Naive thymus-derived CD4-positive, alpha-beta T cell (primary cell): ENCODE results near the gene UVRAG. TPM values are rescaled to one million over a fixed set of nuclear protein-coding genes. Genes with fewer than 3 reads are reported as not detected.

Experiments used
- ATAC-seq: fragments of 150-1000 bp; cut with Tn5 transposase; 2 replicates; pipeline ENCODE4 v1.10.0; 2021; ENCODE audit warnings: mild to moderate bottlenecking, moderate library complexity
- CTCF ChIA-PET: fragments of 350-600 bp; sonication (Branson Sonifier 250); formaldehyde crosslinking; loops from one replicate; lab custom pipeline; 2021; ENCODE audit warnings: antibody characterized with exemption; lab: Charles Lee
- POLR2A ChIA-PET: fragments of 350-600 bp; sonication (Branson Sonifier 250); formaldehyde crosslinking; loops from one replicate; lab custom pipeline; 2021; ENCODE audit warnings: antibody characterized with exemption, inconsistent platforms; lab: Charles Lee
- DNase-seq, 9 donors: peaks; one replicate each; pipeline versions ENCODE4 v3.0.0 to v3.0.0-alpha.2; 2020 to 2022; ENCODE audit warnings: mixed read lengths in 1 of 9
- H3K27ac ChIP-seq: one replicate; pipeline ENCODE4 v1.7.0; 2013; ENCODE audit warnings: mild to moderate bottlenecking, low read depth, low read length, moderate library complexity
- H3K27me3 ChIP-seq, 2 donors: one replicate each; pipeline ENCODE4 v1.7.0; 2013; ENCODE audit warnings: low read length in 2 of 2, mild to moderate bottlenecking in 2 of 2, moderate library complexity in 2 of 2; ENCODE audit not compliant: control insufficient read depth in 2 of 2, insufficient read depth in 2 of 2
- H3K36me3 ChIP-seq, 3 experiments: 1 replicate in 2 of 3; 2 replicates in 1 of 3; pipeline ENCODE4 v1.7.0; 2013; ENCODE audit warnings: low read length in 3 of 3, mild to moderate bottlenecking in 3 of 3, moderate library complexity in 1 of 3; ENCODE audit not compliant: insufficient read depth in 3 of 3, control insufficient read depth in 2 of 3
- H3K4me1 ChIP-seq, 2 donors: one replicate each; pipeline ENCODE4 v1.7.0; 2013; ENCODE audit warnings: low read length in 2 of 2, mild to moderate bottlenecking in 2 of 2, moderate library complexity in 1 of 2; ENCODE audit not compliant: control insufficient read depth in 2 of 2, insufficient read depth in 2 of 2
- H3K4me3 ChIP-seq: 2 replicates; pipeline ENCODE4 v1.7.0; 2013; ENCODE audit warnings: mild to moderate bottlenecking, low read length
- H3K9me3 ChIP-seq, 3 experiments: 1 replicate in 2 of 3; 2 replicates in 1 of 3; pipeline ENCODE4 v1.7.0; 2013; ENCODE audit warnings: low read length in 3 of 3; ENCODE audit not compliant: control insufficient read depth in 2 of 3
- H3K27ac Mint-ChIP-seq, 9 donors: one replicate each; pipeline ENCODE4 v1.8.0; 2020 to 2022; ENCODE audit warnings: mixed read lengths in 9 of 9, mild to moderate bottlenecking in 8 of 9, moderate library complexity in 5 of 9, inconsistent platforms in 2 of 9
- H3K27me3 Mint-ChIP-seq, 5 donors: one replicate each; pipeline ENCODE4 v1.8.0; 2021 to 2022; ENCODE audit warnings: mixed read lengths in 5 of 5, mild to moderate bottlenecking in 1 of 5
- H3K36me3 Mint-ChIP-seq, 5 donors: one replicate each; pipeline ENCODE4 v1.8.0; 2020 to 2022; ENCODE audit warnings: mixed read lengths in 5 of 5, mild to moderate bottlenecking in 3 of 5, inconsistent platforms in 1 of 5
- H3K4me1 Mint-ChIP-seq, 7 donors: one replicate each; pipeline ENCODE4 v1.8.0; 2020 to 2022; ENCODE audit warnings: mixed read lengths in 7 of 7, mild to moderate bottlenecking in 3 of 7, inconsistent platforms in 1 of 7
- H3K4me3 Mint-ChIP-seq, 10 donors: one replicate each; pipeline ENCODE4 v1.8.0; 2020 to 2022; ENCODE audit warnings: mild to moderate bottlenecking in 10 of 10, mixed read lengths in 10 of 10, moderate library complexity in 6 of 10, inconsistent platforms in 2 of 10
- H3K9me3 Mint-ChIP-seq, 11 donors: one replicate each; pipeline ENCODE4 v1.8.0; 2020 to 2022; ENCODE audit warnings: mixed read lengths in 11 of 11, mild to moderate bottlenecking in 4 of 11, inconsistent platforms in 1 of 11, moderate library complexity in 1 of 11
- intact Hi-C, 2 donors: fragments of 100-400 bp; cut with micrococcal nuclease; formaldehyde crosslinking; loops; one replicate each; pipeline ENCODE4 v1.15.1; 2023
- polyA plus RNA-seq, 2 donors: library from polyadenylated mRNA; unstranded; fragments of 300-500 nt; fragmentation: Illumina TruSeq; gene quantifications; one replicate each; pipeline ENCODE4 v1.2.3, GENCODE V29; 2021
- total RNA-seq, 6 experiments: library from RNA in 5 of 6; stranded (reverse) in 5 of 6; gene quantifications; 1 replicate in 5 of 6; 2 replicates in 1 of 6; pipeline ENCODE4 v1.2.3 and lab custom pipeline; 2021 to 2026

UVRAG gene
- total and polyA plus RNA-seq, 7 experiments from 2014 or later = 12.3 to 46.1 (median 24.6) TPM

DNA sequence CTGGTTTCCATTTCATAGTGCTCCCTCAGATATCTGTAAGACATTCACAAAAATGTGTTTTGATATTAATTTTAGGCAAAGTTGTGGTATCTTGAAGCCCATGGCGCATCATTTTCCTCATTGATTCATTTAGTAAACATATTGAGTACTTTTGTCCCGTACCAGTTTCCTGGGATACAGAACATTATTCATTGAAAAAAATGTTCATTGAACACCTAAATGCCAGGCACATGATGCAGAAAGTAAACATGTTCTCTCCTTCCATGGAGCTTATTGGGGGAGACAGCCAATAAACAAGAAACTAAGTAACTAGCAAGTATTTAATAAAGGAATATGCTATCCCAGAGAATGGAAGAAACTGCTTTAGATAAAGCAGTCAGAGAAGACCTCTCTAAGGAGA is 195.0 kb downstream of the UVRAG start:
- no peaks in the 10 kb centered on the region for H3K4me1 ChIP-seq
- Mint-ChIP-seq H3K27ac (no peak overlapping the region), H3K9me3 (peaks cover 0 to 3% (median 0%) of the 10 kb centered on the region in 11 donors), H3K4me3 (no peak overlapping the region), H3K4me1 (peaks cover 0 to 9% (median 0%) of the 10 kb centered on the region in 7 donors), H3K36me3 (peaks cover 23 to 87% (median 61%) of the 10 kb centered on the region in 5 donors), H3K27me3 (no peaks in the 10 kb centered on the region)
- ChIA-PET POLR2A (no interaction called here), CTCF (no interaction called here)
- H3K27me3 ChIP-seq = no peaks in the 10 kb centered on the region
- DNase-seq (no peak), ATAC-seq (no peak)
- no peaks in the 10 kb centered on the region for H3K9me3 ChIP-seq
- H3K27ac ChIP-seq = no peak overlapping the region
- intact Hi-C loops = no loop called here
- no peak overlapping the region for H3K4me3 ChIP-seq
- H3K36me3 ChIP-seq = peaks cover 0 to 36% (median under 1%) of the 10 kb centered on the region in 3 experiments

- ATAC-seq = no peak
- CTCF ChIA-PET = no interaction called here
- H3K36me3 Mint-ChIP-seq = peaks cover 28 to 95% (median 80%) of the 10 kb centered on the region in 5 donors
These were observed 198.5 kb downstream of the UVRAG start for GRCh38 chr11:76013526-76013925.

DNA sequence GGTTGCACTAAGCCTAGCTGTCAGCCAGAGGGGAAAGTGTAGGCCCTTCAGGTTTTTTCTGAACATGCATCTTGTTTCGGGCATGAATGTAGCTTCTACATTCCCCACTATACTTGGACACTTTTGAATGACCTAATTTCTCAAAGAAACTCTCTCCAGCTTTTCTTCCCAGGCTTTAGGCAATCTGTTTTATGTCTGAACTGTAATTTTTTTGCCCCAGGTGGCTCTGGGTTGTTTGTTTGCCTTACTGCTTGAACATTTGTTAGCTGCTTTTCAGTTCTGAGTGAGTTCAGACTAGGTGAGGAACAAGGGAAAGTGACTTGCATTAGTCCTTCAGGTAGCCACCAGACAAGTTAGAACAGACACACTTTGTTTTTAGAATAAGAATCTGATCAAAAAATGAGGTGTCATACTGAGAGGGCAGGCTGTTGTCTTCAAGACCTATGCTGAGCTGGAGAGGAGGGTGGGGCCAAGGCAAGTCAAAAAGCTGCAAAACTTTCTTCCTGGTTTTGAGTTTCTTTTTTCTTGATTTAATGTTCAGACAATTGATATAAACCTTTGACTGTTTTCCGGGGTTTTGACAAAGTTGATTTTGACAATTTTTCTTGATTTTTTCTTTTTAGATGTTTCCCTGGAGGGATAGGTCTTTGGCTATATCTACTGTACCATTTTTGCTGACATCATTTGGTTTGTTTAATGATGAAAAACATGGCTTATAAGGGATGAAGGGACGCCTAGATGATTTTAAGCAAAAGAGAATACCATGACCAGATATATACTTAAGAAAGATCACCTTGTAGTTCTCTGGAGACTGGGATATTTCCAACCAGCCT is 208.4 kb downstream of the UVRAG start:
- Mint-ChIP-seq H3K27me3 (no peaks in the 10 kb centered on the region), H3K9me3 (peaks cover 0 to 8% (median 0%) of the 10 kb centered on the region in 11 donors), H3K27ac (peak overlapping the region in 1 of 9 donors; percentile 13), H3K36me3 (peaks cover 8 to 84% (median 49%) of the 10 kb centered on the region in 5 donors), H3K4me3 (no peak overlapping the region), H3K4me1 (peaks cover 0 to 17% (median 8%) of the 10 kb centered on the region in 7 donors)
- POLR2A ChIA-PET = no interaction called here
- Histone ChIP-seq H3K4me1 (no peaks in the 10 kb centered on the region), H3K9me3 (no peaks in the 10 kb centered on the region), H3K36me3 (no peaks in the 10 kb centered on the region), H3K4me3 (no peak overlapping the region), H3K27ac (no peak overlapping the region), H3K27me3 (no peaks in the 10 kb centered on the region)
- DNase-seq (no peak), ATAC-seq (no peak)
- CTCF ChIA-PET = no interaction called here
- intact Hi-C loops = no loop called here

More at GRCh38 chr11:76013526-76013925, 198.5 kb downstream of the UVRAG start:
- H3K27ac ChIP-seq = no peak overlapping the region
- peaks cover 0 to 35% (median 7%) of the 10 kb centered on the region in 3 experiments for H3K36me3 ChIP-seq
- intact Hi-C loops = no loop called here
- Mint-ChIP-seq H3K27me3 (no peaks in the 10 kb centered on the region), H3K27ac (no peak overlapping the region), H3K4me1 (peaks cover 0 to 5% (median 0%) of the 10 kb centered on the region in 7 donors), H3K4me3 (no peak overlapping the region), H3K9me3 (peaks cover 0 to 26% (median 6%) of the 10 kb centered on the region in 11 donors)
- H3K27me3 ChIP-seq = no peaks in the 10 kb centered on the region
- H3K4me1 ChIP-seq = no peaks in the 10 kb centered on the region
- no peak for DNase-seq
- POLR2A ChIA-PET = no interaction called here
- no peaks in the 10 kb centered on the region for H3K9me3 ChIP-seq
- no peak overlapping the region for H3K4me3 ChIP-seq

- Mint-ChIP-seq H3K9me3 (peaks cover 0 to 5% (median 0%) of the 10 kb centered on the region in 11 donors), H3K36me3 (peaks cover 10 to 80% (median 47%) of the 10 kb centered on the region in 5 donors), H3K4me3 (no peak overlapping the region), H3K27ac (no peak overlapping the region), H3K27me3 (no peaks in the 10 kb centered on the region), H3K4me1 (peaks cover 0 to 17% (median 8%) of the 10 kb centered on the region in 7 donors)
- ChIA-PET POLR2A (no interaction called here), CTCF (no interaction called here)
- H3K9me3 ChIP-seq = no peaks in the 10 kb centered on the region
- ATAC-seq (no peak), DNase-seq (no peak)
- no peaks in the 10 kb centered on the region for H3K4me1 ChIP-seq
- intact Hi-C loops = no loop called here
- no peak overlapping the region for H3K4me3 ChIP-seq
- no peaks in the 10 kb centered on the region for H3K27me3 ChIP-seq
- H3K27ac ChIP-seq = no peak overlapping the region
- no peaks in the 10 kb centered on the region for H3K36me3 ChIP-seq
These were observed 210.1 kb downstream of the UVRAG start for GRCh38 chr11:76025068-76025467.

GRCh38 chr11:76025817-76026216 is 210.8 kb downstream of the UVRAG start:
- Histone ChIP-seq H3K4me1 (no peaks in the 10 kb centered on the region), H3K27me3 (no peaks in the 10 kb centered on the region), H3K9me3 (no peaks in the 10 kb centered on the region), H3K4me3 (no peak overlapping the region), H3K36me3 (no peaks in the 10 kb centered on the region), H3K27ac (no peak overlapping the region)
- ChIA-PET CTCF (no interaction called here), POLR2A (no interaction called here)
- DNase-seq (no peak), ATAC-seq (no peak)
- Mint-ChIP-seq H3K27me3 (no peaks in the 10 kb centered on the region), H3K4me1 (peaks cover 0 to 17% (median 8%) of the 10 kb centered on the region in 7 donors), H3K4me3 (no peak overlapping the region), H3K27ac (no peak overlapping the region), H3K9me3 (peaks cover 0 to 5% (median 0%) of the 10 kb centered on the region in 11 donors), H3K36me3 (peaks cover 10 to 82% (median 50%) of the 10 kb centered on the region in 5 donors)
- intact Hi-C loops = no loop called here

DNA sequence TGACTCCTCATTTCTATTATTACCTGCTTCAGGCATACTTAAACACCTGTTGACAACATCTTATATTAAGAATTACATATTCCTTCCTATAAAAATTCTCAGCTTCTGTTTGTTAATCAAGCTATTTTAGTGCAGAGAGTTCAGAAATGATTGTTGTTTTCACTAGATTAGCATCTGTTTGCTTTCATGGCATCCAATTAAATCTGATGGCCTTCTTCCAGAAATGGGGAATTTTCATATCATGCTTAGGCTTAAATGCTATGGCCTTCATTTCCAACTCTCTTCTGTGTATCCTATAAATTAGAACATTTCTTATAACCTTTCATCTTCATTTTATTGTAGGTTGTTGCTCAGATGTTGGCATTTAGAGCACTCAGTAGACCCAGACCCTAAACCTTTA is 211.3 kb downstream of the UVRAG start:
- Mint-ChIP-seq H3K36me3 (peaks cover 10 to 82% (median 46%) of the 10 kb centered on the region in 5 donors), H3K4me1 (peaks cover 0 to 13% (median 6%) of the 10 kb centered on the region in 7 donors), H3K9me3 (peaks cover 0 to 5% (median 0%) of the 10 kb centered on the region in 11 donors), H3K27me3 (no peaks in the 10 kb centered on the region), H3K27ac (no peak overlapping the region), H3K4me3 (no peak overlapping the region)
- Histone ChIP-seq H3K27ac (no peak overlapping the region), H3K27me3 (no peaks in the 10 kb centered on the region), H3K9me3 (no peaks in the 10 kb centered on the region), H3K4me1 (no peaks in the 10 kb centered on the region), H3K36me3 (no peaks in the 10 kb centered on the region), H3K4me3 (no peak overlapping the region)
- ChIA-PET POLR2A (no interaction called here), CTCF (no interaction called here)
- DNase-seq (no peak), ATAC-seq (no peak)
- intact Hi-C loops = no loop called here
